BJ (cell line): ENCODE data around the gene RPP14. TPM values are rescaled to one million over a fixed set of nuclear protein-coding genes. Genes with fewer than 3 reads are reported as not detected.
"Not testable (repeated sequence)": the region's sequence is repeated elsewhere in the genome, so short reads cannot be mapped to it uniquely, and the experiment has no call there.

ENCODE experiments used
- CTCF ChIA-PET: fragments of 350-600 bp; formaldehyde crosslinking; extraction: SDS; loops from one replicate; lab custom pipeline; 2021; ENCODE audit warnings: antibody characterized with exemption, inconsistent platforms; lab: Yijun Ruan, JAX
- POLR2A ChIA-PET: fragments of 300-600 bp; sonication (Branson Sonifier 250); formaldehyde crosslinking; extraction: SDS; loops from one replicate; lab custom pipeline; 2021; ENCODE audit warnings: antibody characterized with exemption; lab: Charles Lee
- DNase-seq: peaks from one replicate; pipeline ENCODE4 v3.0.0-alpha.2; 2011; ENCODE audit warnings: low read depth
- H3K27me3 ChIP-seq: 2 replicates; pipeline ENCODE4 v1.6.0; 2011; ENCODE audit warnings: low read length; ENCODE audit not compliant: control insufficient read depth, insufficient read depth
- H3K36me3 ChIP-seq: 2 replicates; pipeline ENCODE4 v1.5.1; 2011; ENCODE audit warnings: low read length; ENCODE audit not compliant: control insufficient read depth, insufficient read depth
- H3K4me3 ChIP-seq: 2 replicates; pipeline ENCODE4 v1.5.1; 2011; ENCODE audit warnings: low read depth, mild to moderate bottlenecking, control low read depth, low read length
- CTCF ChIP-seq: IDR thresholded peaks from 2 replicates; pipeline ENCODE4 v1.5.1; 2011; ENCODE audit warnings: low read depth, mild to moderate bottlenecking, control low read depth, inconsistent platforms, low read length, moderate library complexity; ENCODE audit not compliant: insufficient read depth
- polyA plus RNA-seq: library from polyadenylated mRNA; depleted of rRNA; stranded (reverse); fragments of >200 nt; gene quantifications from 2 replicates; pipeline ENCODE4 v1.2.3, GENCODE V29; 2011

RPP14 gene
- polyA plus RNA-seq, 1 experiment: 10.9 TPM

GRCh38 chr3:58260733-58261132, 45.3 kb upstream of the RPP14 start:
- POLR2A ChIA-PET: no interaction called here
- no peak for DNase-seq

GRCh38 chr3:58261954-58262666, 43.9 kb upstream of the RPP14 start:
- DNase-seq: no peak
- POLR2A ChIA-PET: no interaction called here
- no peak for TF ChIP-seq CTCF
- CTCF ChIA-PET: interaction anchor here (2.2 kb wide), 1 partner anchor 44 kb away, joined by 9 read pairs; the partner anchor contains the start of genes HTD2 and RPP14
- peaks cover 2% of the 10 kb centered on the region for H3K36me3 ChIP-seq
- H3K27me3 ChIP-seq: no peaks in the 10 kb centered on the region
- H3K4me3 ChIP-seq: no peak overlapping the region

More at GRCh38 chr3:58260733-58261132, 45.3 kb upstream of the RPP14 start:
- H3K36me3 ChIP-seq: peaks cover 2% of the 10 kb centered on the region
- H3K4me3 ChIP-seq: no peak overlapping the region
- TF ChIP-seq CTCF: no peak
- no peaks in the 10 kb centered on the region for H3K27me3 ChIP-seq
- CTCF ChIA-PET: interaction anchor here (1.4 to 2.2 kb wide), 2 partner anchors 21 to 46 kb away, joined by 5 to 9 read pairs; partner anchors contain the start of genes HTD2 and RPP14

- POLR2A ChIA-PET: no interaction called here
- no peaks in the 10 kb centered on the region; the same call in 1 of the 2 replicates for H3K36me3 ChIP-seq
- CTCF ChIA-PET: no interaction called here
- TF ChIP-seq CTCF: no peak
- no peaks in the 10 kb centered on the region for H3K27me3 ChIP-seq
- no peak overlapping the region for H3K4me3 ChIP-seq
- no peak for DNase-seq
These were observed 39.5 kb upstream of the RPP14 start for GRCh38 chr3:58266577-58266976.

- CTCF ChIA-PET, POLR2A ChIA-PET, DNase-seq, H3K36me3 ChIP-seq, H3K27me3 ChIP-seq, H3K4me3 ChIP-seq: not testable (repeated sequence)
These were observed 38.5 kb upstream of the RPP14 start for GRCh38 chr3:58267543-58267942.

GRCh38 chr3:58269356-58269755, 36.7 kb upstream of the RPP14 start:
- Histone ChIP-seq H3K27me3 (no peaks in the 10 kb centered on the region), H3K4me3 (no peak overlapping the region), H3K36me3 (no peaks in the 10 kb centered on the region; the same call in 1 of the 2 replicates)
- ChIA-PET CTCF (interaction anchor here (1.6 kb wide), 1 partner anchor 11 kb away, joined by 5 read pairs; no protein-coding TSS in a partner anchor), POLR2A (no interaction called here)
- no peak for TF ChIP-seq CTCF
- no peak for DNase-seq
